ENCODE results near the gene CASK. TPM values are rescaled to one million over a fixed set of nuclear protein-coding genes. Genes with fewer than 3 reads are reported as not detected.
"Not testable (repeated sequence)": the region's sequence is repeated elsewhere in the genome, so short reads cannot be mapped to it uniquely, and the experiment has no call there.

The CASK gene
- total RNA-seq, 1 experiment from 2014 or later: 163 TPM

GRCh38 chrX:41684940-41685339, 238.4 kb downstream of the CASK start:
- no peak for DNase-seq
- intact Hi-C loops (cut with micrococcal nuclease; ENCODE audit: unreplicated experiment): no loop called here
- Histone ChIP-seq H3K9me3 (no peaks in the 10 kb centered on the region), H3K4me1 (no peaks in the 10 kb centered on the region), H3K36me3 (ENCODE audit: control insufficient read depth, insufficient read depth, low read length) (no peaks in the 10 kb centered on the region), H3K27me3 (replicated peaks; ENCODE audit: control insufficient read depth, insufficient read depth, low read length) (no peaks in the 10 kb centered on the region), H3K4me3 (ENCODE audit: low read depth, low read length) (no peak overlapping the region)
- Mint-ChIP-seq H3K9me3 (ENCODE audit: unreplicated experiment) (no peaks in the 10 kb centered on the region), H3K27ac (ENCODE audit: unreplicated experiment) (no peak overlapping the region), H3K36me3 (ENCODE audit: insufficient read depth, unreplicated experiment) (peaks cover 5% of the 10 kb centered on the region), H3K4me3 (ENCODE audit: unreplicated experiment) (no peak overlapping the region), H3K4me1 (ENCODE audit: low read depth, unreplicated experiment) (no peaks in the 10 kb centered on the region), H3K27me3 (ENCODE audit: insufficient read depth, unreplicated experiment) (no peaks in the 10 kb centered on the region)
- BruUV-seq (replicated peaks): no TSS peak
- CTCF ChIA-PET: no interaction called here
- POLR2A ChIA-PET: no interaction called here
- no peak for TF ChIP-seq CTCF (IDR thresholded peaks at IDR 0.05; ENCODE audit: insufficient read depth in 1 of 2, low read depth in 1 of 2, low read length in 1 of 2, severe bottlenecking in 1 of 2, unreplicated experiment in 1 of 2)

DNA sequence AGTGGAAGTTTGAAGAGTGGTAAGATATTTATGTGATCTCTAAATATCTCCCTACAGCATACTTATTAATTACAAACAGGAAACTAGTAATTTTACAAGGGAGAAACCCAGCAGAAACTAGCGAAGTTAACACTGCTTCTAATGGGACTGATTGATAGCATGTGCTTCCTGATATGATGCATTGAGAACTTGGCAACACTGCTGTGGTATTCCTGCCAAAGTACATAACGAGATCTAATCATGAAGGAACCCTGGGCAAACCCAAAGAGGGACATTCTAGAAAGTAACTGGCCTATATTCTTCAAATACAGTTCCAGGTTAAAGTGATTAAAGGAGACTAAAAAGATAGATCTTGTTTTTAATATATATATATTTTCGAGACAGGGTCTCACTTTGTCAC, 239.2 kb downstream of the CASK start:
- Mint-ChIP-seq H3K36me3 (ENCODE audit: insufficient read depth, unreplicated experiment) (peaks cover 5% of the 10 kb centered on the region), H3K27me3 (ENCODE audit: insufficient read depth, unreplicated experiment) (no peaks in the 10 kb centered on the region), H3K27ac (ENCODE audit: unreplicated experiment) (no peak overlapping the region), H3K4me3 (ENCODE audit: unreplicated experiment) (no peak overlapping the region), H3K9me3 (ENCODE audit: unreplicated experiment) (no peaks in the 10 kb centered on the region), H3K4me1 (ENCODE audit: low read depth, unreplicated experiment) (no peaks in the 10 kb centered on the region)
- ChIA-PET POLR2A (no interaction called here), CTCF (no interaction called here)
- intact Hi-C loops (cut with micrococcal nuclease; ENCODE audit: unreplicated experiment): no loop called here
- Histone ChIP-seq H3K27me3 (replicated peaks; ENCODE audit: control insufficient read depth, insufficient read depth, low read length) (no peaks in the 10 kb centered on the region), H3K36me3 (ENCODE audit: control insufficient read depth, insufficient read depth, low read length) (no peaks in the 10 kb centered on the region), H3K4me1 (no peaks in the 10 kb centered on the region), H3K4me3 (ENCODE audit: low read depth, low read length) (no peak overlapping the region), H3K9me3 (no peaks in the 10 kb centered on the region)
- no peak for DNase-seq
- TF ChIP-seq CTCF (IDR thresholded peaks at IDR 0.05; ENCODE audit: insufficient read depth in 1 of 2, low read depth in 1 of 2, low read length in 1 of 2, severe bottlenecking in 1 of 2, unreplicated experiment in 1 of 2): no peak
- no TSS peak for BruUV-seq (replicated peaks)

GRCh38 chrX:41677183-41678060, 245.9 kb downstream of the CASK start:
- peaks cover 25% of the 10 kb centered on the region for H3K36me3 Mint-ChIP-seq (ENCODE audit: insufficient read depth, unreplicated experiment)
- no peaks in the 10 kb centered on the region for H3K9me3 Mint-ChIP-seq (ENCODE audit: unreplicated experiment)
- Histone ChIP-seq H3K4me1 (no peaks in the 10 kb centered on the region), H3K36me3 (ENCODE audit: control insufficient read depth, insufficient read depth, low read length) (no peaks in the 10 kb centered on the region), H3K4me3 (ENCODE audit: low read depth, low read length) (no peak overlapping the region), H3K27me3 (replicated peaks; ENCODE audit: control insufficient read depth, insufficient read depth, low read length) (no peaks in the 10 kb centered on the region), H3K9me3 (no peaks in the 10 kb centered on the region)
- H3K27me3 Mint-ChIP-seq (ENCODE audit: insufficient read depth, unreplicated experiment): no peaks in the 10 kb centered on the region
- intact Hi-C loops (cut with micrococcal nuclease; ENCODE audit: unreplicated experiment): no loop called here
- H3K4me1 Mint-ChIP-seq (ENCODE audit: low read depth, unreplicated experiment): no peaks in the 10 kb centered on the region
- ChIA-PET POLR2A (no interaction called here), CTCF (no interaction called here)
- H3K27ac Mint-ChIP-seq (ENCODE audit: unreplicated experiment): no peak overlapping the region
- no peak for TF ChIP-seq CTCF (IDR thresholded peaks at IDR 0.05; ENCODE audit: insufficient read depth in 1 of 2, low read depth in 1 of 2, low read length in 1 of 2, severe bottlenecking in 1 of 2, unreplicated experiment in 1 of 2)
- no peak for DNase-seq
- BruUV-seq (replicated peaks): no TSS peak
- H3K4me3 Mint-ChIP-seq (ENCODE audit: unreplicated experiment): no peak overlapping the region

DNA sequence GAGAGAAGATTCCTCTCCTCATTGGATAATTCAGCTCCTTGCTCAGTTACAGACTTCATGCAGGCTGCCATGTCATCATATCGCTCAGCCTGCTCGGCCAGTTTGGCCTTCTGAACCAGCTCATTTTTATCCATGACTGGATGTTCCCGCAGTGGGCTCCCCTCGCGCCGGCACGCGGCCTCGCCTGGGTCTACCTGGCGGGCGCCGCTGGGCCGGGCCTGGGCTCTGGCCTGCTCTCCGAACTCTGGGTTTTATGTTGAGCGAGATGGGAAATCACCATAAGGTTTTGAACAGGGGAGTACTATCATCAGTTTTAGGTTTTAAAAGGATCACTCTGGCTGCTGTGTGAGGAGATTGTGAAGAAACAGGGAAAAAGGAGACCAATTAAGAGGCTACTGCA, 247.0 kb downstream of the CASK start:
- H3K4me3 ChIP-seq (ENCODE audit: low read depth, low read length); DNase-seq; H3K4me3 Mint-ChIP-seq (ENCODE audit: unreplicated experiment); H3K36me3 ChIP-seq (ENCODE audit: control insufficient read depth, insufficient read depth, low read length); BruUV-seq (replicated peaks); intact Hi-C loops (cut with micrococcal nuclease; ENCODE audit: unreplicated experiment); H3K27me3 ChIP-seq (replicated peaks; ENCODE audit: control insufficient read depth, insufficient read depth, low read length); H3K9me3 Mint-ChIP-seq (ENCODE audit: unreplicated experiment); POLR2A ChIA-PET; H3K27ac Mint-ChIP-seq (ENCODE audit: unreplicated experiment); H3K9me3 ChIP-seq; H3K27me3 Mint-ChIP-seq (ENCODE audit: insufficient read depth, unreplicated experiment); CTCF ChIA-PET; H3K4me1 Mint-ChIP-seq (ENCODE audit: low read depth, unreplicated experiment); H3K4me1 ChIP-seq: not testable (repeated sequence)
- peaks cover 30% of the 10 kb centered on the region for H3K36me3 Mint-ChIP-seq (ENCODE audit: insufficient read depth, unreplicated experiment)
